KG1 (cell line): Measurements from ENCODE around the gene TTC3.

ENCODE experiments used
- DNase-seq: peaks from one replicate; lab custom pipeline; 2025; lab: John Stamatoyannopoulos, UW

TTC3 gene

GRCh38 chr21:37153196-37153934, 80.3 kb downstream of the TTC3 start:
- no peak for DNase-seq

- no peak for DNase-seq
Measured at GRCh38 chr21:37153935-37154350, 80.9 kb downstream of the TTC3 start.

- DNase-seq: no peak
Measured at GRCh38 chr21:37155186-37155585, 82.1 kb downstream of the TTC3 start.

- DNase-seq: no peak
Measured at GRCh38 chr21:37157938-37158337, 84.9 kb downstream of the TTC3 start.

- DNase-seq: no peak
Measured at GRCh38 chr21:37159053-37159776, 86.2 kb downstream of the TTC3 start.

GRCh38 chr21:37159949-37160348, 86.9 kb downstream of the TTC3 start:
- no peak for DNase-seq

GRCh38 chr21:37164742-37165141, 91.7 kb downstream of the TTC3 start:
- DNase-seq: no peak

- DNase-seq: no peak
Measured at GRCh38 chr21:37165586-37165985, 92.5 kb downstream of the TTC3 start.

GRCh38 chr21:37166733-37167132, 93.7 kb downstream of the TTC3 start:
- DNase-seq: no peak

GRCh38 chr21:37168666-37169065, 95.6 kb downstream of the TTC3 start:
- DNase-seq: no peak

GRCh38 chr21:37172646-37173045, 99.6 kb downstream of the TTC3 start:
- no peak for DNase-seq

- DNase-seq: no peak
Measured at GRCh38 chr21:37176716-37177115, 103.7 kb downstream of the TTC3 start.

- DNase-seq: no peak
Measured at GRCh38 chr21:37181059-37181458, 108.0 kb downstream of the TTC3 start.

GRCh38 chr21:37182222-37182621, 109.2 kb downstream of the TTC3 start:
- DNase-seq: no peak

- DNase-seq: no peak
Measured at GRCh38 chr21:37183749-37184148, 110.7 kb downstream of the TTC3 start.

GRCh38 chr21:37184784-37185593, 111.9 kb downstream of the TTC3 start:
- DNase-seq: no peak

- DNase-seq: no peak
Measured at GRCh38 chr21:37186983-37187382, 113.9 kb downstream of the TTC3 start.

- DNase-seq: no peak
Measured at GRCh38 chr21:37188825-37189224, 115.8 kb downstream of the TTC3 start.

- no peak for DNase-seq
Measured at GRCh38 chr21:37192019-37192418, 119.0 kb downstream of the TTC3 start.

GRCh38 chr21:37193006-37193405, 120.0 kb downstream of the TTC3 start:
- DNase-seq: no peak

GRCh38 chr21:37193676-37194075, 120.6 kb downstream of the TTC3 start:
- no peak for DNase-seq

- no peak for DNase-seq
Measured at GRCh38 chr21:37195059-37195458, 122.0 kb downstream of the TTC3 start.

- DNase-seq: no peak
Measured at GRCh38 chr21:37195610-37196009, 122.6 kb downstream of the TTC3 start.
